Measurements from ENCODE around the gene MINK1. TPM values are rescaled to one million over a fixed set of nuclear protein-coding genes. Genes with fewer than 3 reads are reported as not detected.

Gene MINK1
- total and polyA plus RNA-seq, 10 of the 15 experiments (the other 5 are each of a cell fraction or from before 2014, with no cell fraction given), result 0.08 to 55.6 (median 15.0) TPM

DNA sequence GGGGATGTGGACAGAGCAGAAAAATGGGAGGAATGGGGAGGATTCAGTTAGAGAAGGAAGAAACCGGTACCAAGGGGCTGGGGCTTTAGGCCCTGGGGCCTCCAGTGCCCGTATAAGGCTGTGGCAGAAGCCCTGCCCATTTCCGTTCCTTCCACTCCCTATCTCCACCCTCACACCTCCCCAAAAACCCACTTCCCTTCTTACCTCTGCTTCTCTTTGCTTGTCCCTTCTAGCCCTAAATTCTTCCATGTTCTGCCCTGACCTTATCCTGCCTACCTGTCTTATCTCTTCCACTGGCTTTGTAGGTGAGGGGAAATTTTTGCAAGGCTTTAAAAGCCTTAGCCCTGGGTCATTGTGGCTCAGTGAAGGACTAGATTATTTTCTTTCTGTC, 111.0 kb downstream of the MINK1 start (continued):
- TF ChIP-seq, protein P1, sequence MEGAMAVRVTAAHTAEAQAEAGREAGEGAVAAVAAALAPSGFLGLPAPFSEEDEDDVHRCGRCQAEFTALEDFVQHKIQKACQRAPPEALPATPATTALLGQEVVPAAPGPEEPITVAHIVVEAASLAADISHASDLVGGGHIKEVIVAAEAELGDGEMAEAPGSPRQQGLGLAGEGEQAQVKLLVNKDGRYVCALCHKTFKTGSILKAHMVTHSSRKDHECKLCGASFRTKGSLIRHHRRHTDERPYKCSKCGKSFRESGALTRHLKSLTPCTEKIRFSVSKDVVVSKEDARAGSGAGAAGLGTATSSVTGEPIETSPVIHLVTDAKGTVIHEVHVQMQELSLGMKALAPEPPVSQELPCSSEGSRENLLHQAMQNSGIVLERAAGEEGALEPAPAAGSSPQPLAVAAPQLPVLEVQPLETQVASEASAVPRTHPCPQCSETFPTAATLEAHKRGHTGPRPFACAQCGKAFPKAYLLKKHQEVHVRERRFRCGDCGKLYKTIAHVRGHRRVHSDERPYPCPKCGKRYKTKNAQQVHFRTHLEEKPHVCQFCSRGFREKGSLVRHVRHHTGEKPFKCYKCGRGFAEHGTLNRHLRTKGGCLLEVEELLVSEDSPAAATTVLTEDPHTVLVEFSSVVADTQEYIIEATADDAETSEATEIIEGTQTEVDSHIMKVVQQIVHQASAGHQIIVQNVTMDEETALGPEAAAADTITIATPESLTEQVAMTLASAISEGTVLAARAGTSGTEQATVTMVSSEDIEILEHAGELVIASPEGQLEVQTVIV (IDR thresholded peaks at IDR 0.05; ENCODE audit: borderline replicate concordance, partially characterized antibody), result no peak
- TF ChIP-seq GATAD2B (conservative IDR thresholded peaks at IDR 0.05; ENCODE audit: low read depth) (no peak), FOXK2 (IDR thresholded peaks at IDR 0.05) (no peak), PAX5 (IDR thresholded peaks at IDR 0.05; ENCODE audit: borderline replicate concordance, low read depth, low read length) (no peak), NBN (IDR thresholded peaks at IDR 0.05) (peak; percentile 57; the same call in 1 of the 2 replicates), CBFB (IDR thresholded peaks at IDR 0.05; ENCODE audit: low read depth) (peak; percentile 8; the same call in 1 of the 2 replicates), CHD2 (IDR thresholded peaks at IDR 0.05; ENCODE audit: borderline replicate concordance, low read depth, low read length) (no peak), EZH2 (IDR thresholded peaks at IDR 0.05; ENCODE audit: borderline replicate concordance, control insufficient read depth, low read depth, low read length) (no peak), RUNX3 (IDR thresholded peaks at IDR 0.05; ENCODE audit: low read length) (no peak), HDGF (IDR thresholded peaks at IDR 0.05) (peak; percentile 42; the same call in 1 of the 2 replicates), MTA3 (IDR thresholded peaks at IDR 0.05; ENCODE audit: borderline replicate concordance, low read length) (no peak), BMI1 (IDR thresholded peaks at IDR 0.05; ENCODE audit: borderline replicate concordance) (no peak; the same call in none of the 2 replicates), RCOR1 (conservative IDR thresholded peaks at IDR 0.05; ENCODE audit: low read depth, low read length) (no peak), ZNF24 (IDR thresholded peaks at IDR 0.05) (no peak), ATF7 (IDR thresholded peaks at IDR 0.05; ENCODE audit: low read depth) (no peak), CBX3 (IDR thresholded peaks at IDR 0.05; ENCODE audit: borderline replicate concordance, low read depth) (no peak), TBL1XR1 (IDR thresholded peaks at IDR 0.05; ENCODE audit: low read depth, low read length) (no peak), NFXL1 (IDR thresholded peaks at IDR 0.05; ENCODE audit: borderline replicate concordance) (no peak), JUNB (IDR thresholded peaks at IDR 0.05) (no peak), SMAD1 (IDR thresholded peaks at IDR 0.05; ENCODE audit: low read depth, partially characterized antibody) (peak; percentile 63), RB1 (IDR thresholded peaks at IDR 0.05; ENCODE audit: borderline replicate concordance) (no peak)
- TF ChIP-seq, protein P2, sequence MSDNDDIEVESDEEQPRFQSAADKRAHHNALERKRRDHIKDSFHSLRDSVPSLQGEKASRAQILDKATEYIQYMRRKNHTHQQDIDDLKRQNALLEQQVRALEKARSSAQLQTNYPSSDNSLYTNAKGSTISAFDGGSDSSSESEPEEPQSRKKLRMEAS (IDR thresholded peaks at IDR 0.05; ENCODE audit: low read depth, low read length), result no peak
- TF ChIP-seq, protein P3, sequence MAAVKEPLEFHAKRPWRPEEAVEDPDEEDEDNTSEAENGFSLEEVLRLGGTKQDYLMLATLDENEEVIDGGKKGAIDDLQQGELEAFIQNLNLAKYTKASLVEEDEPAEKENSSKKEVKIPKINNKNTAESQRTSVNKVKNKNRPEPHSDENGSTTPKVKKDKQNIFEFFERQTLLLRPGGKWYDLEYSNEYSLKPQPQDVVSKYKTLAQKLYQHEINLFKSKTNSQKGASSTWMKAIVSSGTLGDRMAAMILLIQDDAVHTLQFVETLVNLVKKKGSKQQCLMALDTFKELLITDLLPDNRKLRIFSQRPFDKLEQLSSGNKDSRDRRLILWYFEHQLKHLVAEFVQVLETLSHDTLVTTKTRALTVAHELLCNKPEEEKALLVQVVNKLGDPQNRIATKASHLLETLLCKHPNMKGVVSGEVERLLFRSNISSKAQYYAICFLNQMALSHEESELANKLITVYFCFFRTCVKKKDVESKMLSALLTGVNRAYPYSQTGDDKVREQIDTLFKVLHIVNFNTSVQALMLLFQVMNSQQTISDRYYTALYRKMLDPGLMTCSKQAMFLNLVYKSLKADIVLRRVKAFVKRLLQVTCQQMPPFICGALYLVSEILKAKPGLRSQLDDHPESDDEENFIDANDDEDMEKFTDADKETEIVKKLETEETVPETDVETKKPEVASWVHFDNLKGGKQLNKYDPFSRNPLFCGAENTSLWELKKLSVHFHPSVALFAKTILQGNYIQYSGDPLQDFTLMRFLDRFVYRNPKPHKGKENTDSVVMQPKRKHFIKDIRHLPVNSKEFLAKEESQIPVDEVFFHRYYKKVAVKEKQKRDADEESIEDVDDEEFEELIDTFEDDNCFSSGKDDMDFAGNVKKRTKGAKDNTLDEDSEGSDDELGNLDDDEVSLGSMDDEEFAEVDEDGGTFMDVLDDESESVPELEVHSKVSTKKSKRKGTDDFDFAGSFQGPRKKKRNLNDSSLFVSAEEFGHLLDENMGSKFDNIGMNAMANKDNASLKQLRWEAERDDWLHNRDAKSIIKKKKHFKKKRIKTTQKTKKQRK (IDR thresholded peaks at IDR 0.05; ENCODE audit: low read depth, low read length), result no peak
- TF ChIP-seq, protein P4, sequence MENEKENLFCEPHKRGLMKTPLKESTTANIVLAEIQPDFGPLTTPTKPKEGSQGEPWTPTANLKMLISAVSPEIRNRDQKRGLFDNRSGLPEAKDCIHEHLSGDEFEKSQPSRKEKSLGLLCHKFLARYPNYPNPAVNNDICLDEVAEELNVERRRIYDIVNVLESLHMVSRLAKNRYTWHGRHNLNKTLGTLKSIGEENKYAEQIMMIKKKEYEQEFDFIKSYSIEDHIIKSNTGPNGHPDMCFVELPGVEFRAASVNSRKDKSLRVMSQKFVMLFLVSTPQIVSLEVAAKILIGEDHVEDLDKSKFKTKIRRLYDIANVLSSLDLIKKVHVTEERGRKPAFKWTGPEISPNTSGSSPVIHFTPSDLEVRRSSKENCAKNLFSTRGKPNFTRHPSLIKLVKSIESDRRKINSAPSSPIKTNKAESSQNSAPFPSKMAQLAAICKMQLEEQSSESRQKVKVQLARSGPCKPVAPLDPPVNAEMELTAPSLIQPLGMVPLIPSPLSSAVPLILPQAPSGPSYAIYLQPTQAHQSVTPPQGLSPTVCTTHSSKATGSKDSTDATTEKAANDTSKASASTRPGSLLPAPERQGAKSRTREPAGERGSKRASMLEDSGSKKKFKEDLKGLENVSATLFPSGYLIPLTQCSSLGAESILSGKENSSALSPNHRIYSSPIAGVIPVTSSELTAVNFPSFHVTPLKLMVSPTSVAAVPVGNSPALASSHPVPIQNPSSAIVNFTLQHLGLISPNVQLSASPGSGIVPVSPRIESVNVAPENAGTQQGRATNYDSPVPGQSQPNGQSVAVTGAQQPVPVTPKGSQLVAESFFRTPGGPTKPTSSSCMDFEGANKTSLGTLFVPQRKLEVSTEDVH (IDR thresholded peaks at IDR 0.05; ENCODE audit: low read depth, partially characterized antibody), result peak; percentile 54
